ENCODE data around the gene LRRN2.

DNA sequence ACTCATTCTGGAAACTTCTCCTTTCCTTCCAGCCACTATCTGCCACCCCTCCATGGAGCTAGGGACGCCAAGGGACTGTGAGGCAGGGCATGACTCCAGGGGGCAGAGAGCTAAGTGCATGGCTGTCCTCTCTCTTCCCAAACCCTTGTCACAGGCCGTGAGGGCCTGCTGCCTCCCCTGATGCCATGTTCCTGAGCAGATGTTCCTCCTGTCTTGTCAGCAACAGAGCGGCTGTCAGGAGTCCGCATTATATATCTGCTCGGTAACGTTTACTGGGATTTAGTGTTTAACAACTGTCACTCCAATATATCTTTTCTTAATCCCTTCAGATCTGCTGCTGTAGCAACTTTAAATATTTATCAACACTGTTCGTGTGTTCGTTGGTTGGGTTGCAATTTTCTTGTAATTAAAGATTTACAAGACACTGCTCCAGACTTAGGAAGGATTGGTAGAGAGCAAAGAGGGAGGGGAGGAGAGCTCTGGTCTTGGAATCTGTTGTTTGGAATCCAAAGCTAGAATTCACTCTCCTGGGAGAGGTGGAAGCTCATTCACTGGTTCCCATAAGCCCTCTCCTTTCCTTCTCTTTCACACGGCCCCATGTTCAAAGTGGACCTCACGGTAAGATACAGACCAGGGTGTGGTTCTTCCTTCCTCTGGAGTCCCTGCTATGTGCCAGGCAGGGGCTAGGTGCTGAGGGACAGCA lies 93.1 kb downstream of the LRRN2 start:
- TF ChIP-seq, protein P1, sequence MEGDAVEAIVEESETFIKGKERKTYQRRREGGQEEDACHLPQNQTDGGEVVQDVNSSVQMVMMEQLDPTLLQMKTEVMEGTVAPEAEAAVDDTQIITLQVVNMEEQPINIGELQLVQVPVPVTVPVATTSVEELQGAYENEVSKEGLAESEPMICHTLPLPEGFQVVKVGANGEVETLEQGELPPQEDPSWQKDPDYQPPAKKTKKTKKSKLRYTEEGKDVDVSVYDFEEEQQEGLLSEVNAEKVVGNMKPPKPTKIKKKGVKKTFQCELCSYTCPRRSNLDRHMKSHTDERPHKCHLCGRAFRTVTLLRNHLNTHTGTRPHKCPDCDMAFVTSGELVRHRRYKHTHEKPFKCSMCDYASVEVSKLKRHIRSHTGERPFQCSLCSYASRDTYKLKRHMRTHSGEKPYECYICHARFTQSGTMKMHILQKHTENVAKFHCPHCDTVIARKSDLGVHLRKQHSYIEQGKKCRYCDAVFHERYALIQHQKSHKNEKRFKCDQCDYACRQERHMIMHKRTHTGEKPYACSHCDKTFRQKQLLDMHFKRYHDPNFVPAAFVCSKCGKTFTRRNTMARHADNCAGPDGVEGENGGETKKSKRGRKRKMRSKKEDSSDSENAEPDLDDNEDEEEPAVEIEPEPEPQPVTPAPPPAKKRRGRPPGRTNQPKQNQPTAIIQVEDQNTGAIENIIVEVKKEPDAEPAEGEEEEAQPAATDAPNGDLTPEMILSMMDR (IDR thresholded peaks at IDR 0.05; ENCODE audit: poor library complexity, severe bottlenecking), result no peak
- TF ChIP-seq POLR2AphosphoS5 (IDR thresholded peaks at IDR 0.05) (no peak), RAD21 (conservative IDR thresholded peaks at IDR 0.05) (no peak), EP300 (conservative IDR thresholded peaks at IDR 0.05; ENCODE audit: poor library complexity, severe bottlenecking) (peak; percentile 32), MXI1 (conservative IDR thresholded peaks at IDR 0.05; ENCODE audit: poor library complexity, severe bottlenecking) (no peak), TAF1 (IDR thresholded peaks at IDR 0.05; ENCODE audit: low read depth) (no peak), EZH2 (IDR thresholded peaks at IDR 0.05; ENCODE audit: borderline replicate concordance, insufficient read depth, low read length, poor library complexity, severe bottlenecking) (no peak)
- TF ChIP-seq, protein P2, sequence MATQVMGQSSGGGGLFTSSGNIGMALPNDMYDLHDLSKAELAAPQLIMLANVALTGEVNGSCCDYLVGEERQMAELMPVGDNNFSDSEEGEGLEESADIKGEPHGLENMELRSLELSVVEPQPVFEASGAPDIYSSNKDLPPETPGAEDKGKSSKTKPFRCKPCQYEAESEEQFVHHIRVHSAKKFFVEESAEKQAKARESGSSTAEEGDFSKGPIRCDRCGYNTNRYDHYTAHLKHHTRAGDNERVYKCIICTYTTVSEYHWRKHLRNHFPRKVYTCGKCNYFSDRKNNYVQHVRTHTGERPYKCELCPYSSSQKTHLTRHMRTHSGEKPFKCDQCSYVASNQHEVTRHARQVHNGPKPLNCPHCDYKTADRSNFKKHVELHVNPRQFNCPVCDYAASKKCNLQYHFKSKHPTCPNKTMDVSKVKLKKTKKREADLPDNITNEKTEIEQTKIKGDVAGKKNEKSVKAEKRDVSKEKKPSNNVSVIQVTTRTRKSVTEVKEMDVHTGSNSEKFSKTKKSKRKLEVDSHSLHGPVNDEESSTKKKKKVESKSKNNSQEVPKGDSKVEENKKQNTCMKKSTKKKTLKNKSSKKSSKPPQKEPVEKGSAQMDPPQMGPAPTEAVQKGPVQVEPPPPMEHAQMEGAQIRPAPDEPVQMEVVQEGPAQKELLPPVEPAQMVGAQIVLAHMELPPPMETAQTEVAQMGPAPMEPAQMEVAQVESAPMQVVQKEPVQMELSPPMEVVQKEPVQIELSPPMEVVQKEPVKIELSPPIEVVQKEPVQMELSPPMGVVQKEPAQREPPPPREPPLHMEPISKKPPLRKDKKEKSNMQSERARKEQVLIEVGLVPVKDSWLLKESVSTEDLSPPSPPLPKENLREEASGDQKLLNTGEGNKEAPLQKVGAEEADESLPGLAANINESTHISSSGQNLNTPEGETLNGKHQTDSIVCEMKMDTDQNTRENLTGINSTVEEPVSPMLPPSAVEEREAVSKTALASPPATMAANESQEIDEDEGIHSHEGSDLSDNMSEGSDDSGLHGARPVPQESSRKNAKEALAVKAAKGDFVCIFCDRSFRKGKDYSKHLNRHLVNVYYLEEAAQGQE (IDR thresholded peaks at IDR 0.05; ENCODE audit: borderline replicate concordance), result no peak
